OCI-LY7 (cell line): ENCODE results near the gene TMC5.

Experiments
- CTCF ChIP-seq: fragments of 200-600 bp; sonication (generic); conservative IDR thresholded peaks from 2 replicates; pipeline ENCODE4 v1.5.1; 2014; ENCODE audit warnings: mild to moderate bottlenecking, antibody characterized with exemption, low read length, moderate library complexity, mixed read lengths
- EZH2phosphoT487 ChIP-seq: fragments of 200-600 bp; sonication (generic); IDR thresholded peaks from 2 replicates; pipeline ENCODE4 v1.6.1; 2018; ENCODE audit warnings: low read depth, borderline replicate concordance, mild to moderate bottlenecking, mixed run types, antibody characterized with exemption, low read length, moderate library complexity, mixed read lengths

GRCh38 chr16:19513377-19514053, 95.8 kb downstream of the TMC5 start:
- TF ChIP-seq CTCF, result no peak
- no peak for TF ChIP-seq EZH2phosphoT487
